ENCODE results near the gene SLC35A5.

Gene SLC35A5

DNA sequence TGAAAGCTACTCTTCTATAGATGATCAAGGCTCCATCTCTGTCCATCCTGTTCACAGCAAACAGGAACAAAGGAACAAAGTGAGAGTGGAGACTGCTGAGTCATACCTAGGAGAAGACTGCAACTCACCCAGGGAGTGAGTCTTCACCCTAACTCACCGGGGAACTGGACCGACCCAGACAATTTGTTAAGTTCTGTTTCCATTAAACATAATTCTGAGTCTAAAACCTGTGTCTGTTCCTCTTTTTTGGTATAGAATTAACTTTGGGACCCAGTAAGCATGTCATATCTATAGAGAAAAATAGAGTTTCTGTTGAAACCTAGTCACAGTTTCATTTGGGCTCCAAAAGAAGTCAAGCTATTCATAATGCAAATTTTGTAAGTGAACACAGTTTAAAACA lies 57.5 kb downstream of the SLC35A5 start:
- no peak overlapping the region for H3K4me3 ChIP-seq (ENCODE audit: low read depth, low read length)
- TF ChIP-seq CTCF (conservative IDR thresholded peaks at IDR 0.05; ENCODE audit: low read depth, low read length) = no peak
- DNase-seq (ENCODE audit: low read depth) = peak; percentile 62

DNA sequence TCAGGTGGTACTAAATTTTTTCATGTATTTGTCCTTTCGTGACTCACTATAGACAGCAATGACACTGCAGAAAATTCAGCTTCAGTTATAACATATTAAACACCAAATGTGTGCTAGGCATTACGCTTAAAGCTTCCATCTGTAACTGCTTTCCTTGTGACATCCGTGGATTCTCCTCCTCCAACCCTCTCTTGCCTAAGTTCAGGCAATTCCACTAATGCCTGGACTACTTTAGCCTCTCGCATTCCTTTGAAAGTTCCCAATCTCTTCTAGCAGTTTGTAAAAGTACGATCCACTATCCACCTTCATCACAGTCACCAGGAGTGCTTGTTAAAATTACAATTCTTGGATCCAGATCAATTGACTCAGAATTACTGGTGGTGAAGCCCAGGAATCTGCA lies 61.4 kb downstream of the SLC35A5 start:
- no peak for DNase-seq (ENCODE audit: low read depth)
- H3K4me3 ChIP-seq (ENCODE audit: low read depth, low read length) = no peak overlapping the region

GRCh38 chr3:112623717-112624116 lies 61.9 kb downstream of the SLC35A5 start:
- H3K4me3 ChIP-seq (ENCODE audit: low read depth, low read length) = no peak overlapping the region
- no peak for DNase-seq (ENCODE audit: low read depth)
- no peak for TF ChIP-seq CTCF (conservative IDR thresholded peaks at IDR 0.05; ENCODE audit: low read depth, low read length)

More for the DNA sequence above, 61.4 kb downstream of the SLC35A5 start:
- no peak for TF ChIP-seq CTCF (conservative IDR thresholded peaks at IDR 0.05; ENCODE audit: low read depth, low read length)

- H3K4me3 ChIP-seq (ENCODE audit: low read depth, low read length) = no peak overlapping the region
- DNase-seq (ENCODE audit: low read depth) = no peak
- TF ChIP-seq CTCF (conservative IDR thresholded peaks at IDR 0.05; ENCODE audit: low read depth, low read length) = no peak
Observed at GRCh38 chr3:112627419-112627818, 65.6 kb downstream of the SLC35A5 start.

GRCh38 chr3:112627919-112628466 lies 66.1 kb downstream of the SLC35A5 start:
- no peak overlapping the region for H3K4me3 ChIP-seq (ENCODE audit: low read depth, low read length)
- no peak for DNase-seq (ENCODE audit: low read depth)
- no peak for TF ChIP-seq CTCF (conservative IDR thresholded peaks at IDR 0.05; ENCODE audit: low read depth, low read length)

GRCh38 chr3:112629425-112629824 lies 67.6 kb downstream of the SLC35A5 start:
- peak; percentile 93 for DNase-seq (ENCODE audit: low read depth)
- no peak for TF ChIP-seq CTCF (conservative IDR thresholded peaks at IDR 0.05; ENCODE audit: low read depth, low read length)
- no peak overlapping the region for H3K4me3 ChIP-seq (ENCODE audit: low read depth, low read length)

DNA sequence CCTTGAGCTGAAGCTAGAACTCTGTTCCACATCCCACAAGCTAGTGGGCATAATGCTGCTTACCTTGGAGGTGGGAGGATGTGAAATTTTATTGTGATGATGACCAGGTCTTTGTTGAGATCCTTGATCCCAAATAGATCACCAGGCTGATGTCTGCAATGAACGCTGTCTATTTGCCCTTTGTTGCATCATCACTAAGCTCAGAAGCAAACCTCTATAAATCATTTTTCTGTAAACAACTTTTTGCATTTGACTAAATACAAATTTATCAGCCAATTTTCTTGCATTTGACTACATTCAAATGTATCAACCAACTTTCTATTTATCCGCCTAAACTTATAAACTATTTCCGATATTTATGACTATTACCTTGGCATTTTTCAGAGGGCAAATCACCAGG lies 69.4 kb downstream of the SLC35A5 start:
- no peak overlapping the region for H3K4me3 ChIP-seq (ENCODE audit: low read depth, low read length)
- no peak for TF ChIP-seq CTCF (conservative IDR thresholded peaks at IDR 0.05; ENCODE audit: low read depth, low read length)
- no peak for DNase-seq (ENCODE audit: low read depth)

Data from choroid plexus epithelial cell (primary cell).